Nucleus accumbens (tissue), 56 donors: ENCODE measurements around the gene APCDD1.
A peak's percentile ranks its signal among the peaks of the same experiment; 100 is the strongest.
"Not testable (repeated sequence)": the region's sequence is repeated elsewhere in the genome, so short reads cannot be mapped to it uniquely, and the experiment has no call there.

Experiments used
- DNase-seq, 56 donors: peaks; one replicate each; lab custom pipeline; 2025; lab: John Stamatoyannopoulos, UW

The APCDD1 gene

GRCh38 chr18:10485475-10485874 lies 31.0 kb downstream of the APCDD1 start:
- DNase-seq = no peak

DNA sequence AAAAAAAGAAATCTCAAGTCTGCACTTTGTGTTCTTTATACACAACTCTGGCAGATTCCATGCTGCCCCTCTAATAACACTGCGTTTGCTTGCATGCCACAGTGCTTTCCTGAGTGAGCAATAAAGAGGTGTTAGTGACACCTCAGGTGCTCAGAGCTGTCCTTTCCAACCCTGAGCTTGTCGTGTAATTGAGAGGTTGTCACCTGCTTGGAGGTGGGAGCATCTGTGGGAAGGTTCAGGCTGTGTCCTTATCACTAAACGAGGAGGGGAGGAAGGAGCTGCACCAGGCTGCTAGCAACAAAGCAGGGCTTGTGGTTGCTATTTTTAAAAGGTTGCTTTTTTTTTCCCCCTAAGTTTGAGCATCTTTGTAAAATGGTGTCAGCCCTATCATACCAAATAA lies 31.9 kb downstream of the APCDD1 start:
- DNase-seq = no peak

- DNase-seq = no peak
Observed at GRCh38 chr18:10487154-10487553, 32.7 kb downstream of the APCDD1 start.

GRCh38 chr18:10488017-10488416 lies 33.6 kb downstream of the APCDD1 start:
- DNase-seq = no peak

DNA sequence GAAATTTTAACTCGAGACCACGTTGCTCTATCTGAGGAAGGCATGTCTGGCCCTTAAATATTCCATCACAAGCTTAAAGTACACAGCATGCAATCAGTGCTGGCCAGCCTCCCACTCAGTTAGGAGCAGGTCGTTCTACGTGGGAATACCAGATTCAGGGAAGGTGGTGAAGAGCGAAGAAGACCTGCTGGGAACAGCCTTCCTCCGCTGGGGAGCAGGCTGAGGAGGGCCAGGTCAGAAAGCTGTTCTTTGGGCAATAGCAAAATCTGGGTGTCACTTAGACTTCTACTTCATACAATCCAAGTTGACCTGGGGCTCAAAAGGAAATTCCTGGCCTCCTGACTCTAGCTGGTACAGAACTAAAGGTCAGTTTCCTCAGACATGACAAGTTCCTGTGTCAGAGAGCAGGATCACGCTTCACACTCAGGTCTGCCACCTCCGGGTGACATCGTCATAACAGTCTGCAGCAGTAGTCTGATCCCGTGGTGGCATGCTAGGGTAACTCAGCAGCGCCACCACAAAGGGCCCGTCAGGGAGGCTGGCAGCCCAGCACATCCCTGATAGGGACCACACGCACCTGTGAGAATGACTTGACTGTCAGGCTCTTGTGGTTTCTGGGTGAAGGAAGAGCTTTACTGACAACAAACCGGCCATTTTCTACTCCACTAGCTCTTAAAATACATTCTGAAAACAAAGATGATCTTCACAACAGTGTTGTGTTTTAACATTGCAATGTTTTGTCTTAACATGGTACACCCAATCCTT lies 36.1 kb downstream of the APCDD1 start:
- DNase-seq = peak in 16 of 56 donors; percentile 17 to 64 (median 40)

DNA sequence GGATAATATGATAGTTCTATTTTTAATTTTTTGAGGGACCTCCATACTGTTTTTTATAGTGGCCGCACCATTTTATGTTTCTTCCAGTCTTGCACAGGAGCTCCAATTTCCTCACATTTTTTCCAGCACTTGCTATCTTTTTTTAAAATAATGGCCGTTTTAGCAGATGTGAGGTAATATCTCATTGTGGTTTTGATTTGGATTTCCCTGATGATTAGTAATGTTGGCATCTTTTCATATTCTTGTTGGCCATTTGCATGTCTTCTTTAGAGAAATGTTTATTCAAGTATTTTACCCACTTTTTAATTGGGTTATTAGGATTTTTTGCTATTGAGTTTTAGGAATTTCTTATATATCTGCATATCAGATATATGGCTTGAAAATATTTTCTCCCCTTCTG lies 41.5 kb downstream of the APCDD1 start:
- DNase-seq = no peak

GRCh38 chr18:10497206-10497749 lies 42.8 kb downstream of the APCDD1 start:
- DNase-seq = no peak

GRCh38 chr18:10499230-10499629 lies 44.8 kb downstream of the APCDD1 start:
- no peak for DNase-seq

- no peak for DNase-seq
Observed at GRCh38 chr18:10500038-10500437, 45.6 kb downstream of the APCDD1 start.

- no peak for DNase-seq
Observed at GRCh38 chr18:10504723-10505122, 50.3 kb downstream of the APCDD1 start.

DNA sequence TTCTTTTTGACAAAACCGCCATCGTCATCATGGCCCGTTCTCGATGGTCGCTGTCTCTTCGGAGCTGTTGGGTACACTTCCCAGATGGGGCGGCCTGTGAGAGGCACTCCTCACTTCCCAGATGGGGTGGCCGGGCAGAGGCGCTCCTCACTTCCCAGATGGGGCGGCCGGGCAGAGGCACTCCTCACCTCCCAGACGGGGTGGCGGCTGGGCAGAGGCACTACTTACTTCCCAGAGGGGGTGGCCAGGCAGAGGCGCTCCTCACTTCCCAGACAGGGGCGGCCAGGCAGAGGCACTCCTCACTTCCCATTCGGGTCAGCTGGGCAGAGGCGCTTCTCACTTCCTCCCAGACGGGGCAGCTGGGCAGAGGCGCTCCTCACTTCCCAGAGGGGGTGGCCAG lies 51.5 kb downstream of the APCDD1 start:
- not testable (repeated sequence) for DNase-seq

GRCh38 chr18:10508591-10508990 lies 54.2 kb downstream of the APCDD1 start:
- no peak for DNase-seq

- no peak for DNase-seq
Observed at GRCh38 chr18:10511236-10511635, 56.8 kb downstream of the APCDD1 start.

- peak in 5 of 56 donors; percentile 13 to 35 (median 18) for DNase-seq
Observed at GRCh38 chr18:10514082-10514481, 59.6 kb downstream of the APCDD1 start.

DNA sequence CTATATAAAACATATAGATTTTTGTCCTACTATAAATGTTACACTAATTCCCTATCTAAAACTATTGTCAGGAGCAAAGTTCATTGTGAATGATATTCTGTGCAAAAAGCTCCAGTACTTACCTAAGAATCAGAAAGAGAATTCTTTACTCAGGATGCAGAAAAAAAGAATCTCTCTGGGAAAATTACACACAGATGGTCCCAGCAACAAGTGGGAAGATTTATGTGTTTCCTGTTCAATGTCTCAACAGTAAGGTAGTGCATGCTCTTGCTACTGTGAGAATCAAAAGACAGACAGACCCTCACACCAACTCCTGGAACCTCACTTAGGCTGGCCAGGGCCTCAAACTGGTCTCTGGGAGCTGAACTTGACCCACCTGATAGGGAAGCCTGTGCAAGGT lies 60.2 kb downstream of the APCDD1 start:
- DNase-seq = no peak

DNA sequence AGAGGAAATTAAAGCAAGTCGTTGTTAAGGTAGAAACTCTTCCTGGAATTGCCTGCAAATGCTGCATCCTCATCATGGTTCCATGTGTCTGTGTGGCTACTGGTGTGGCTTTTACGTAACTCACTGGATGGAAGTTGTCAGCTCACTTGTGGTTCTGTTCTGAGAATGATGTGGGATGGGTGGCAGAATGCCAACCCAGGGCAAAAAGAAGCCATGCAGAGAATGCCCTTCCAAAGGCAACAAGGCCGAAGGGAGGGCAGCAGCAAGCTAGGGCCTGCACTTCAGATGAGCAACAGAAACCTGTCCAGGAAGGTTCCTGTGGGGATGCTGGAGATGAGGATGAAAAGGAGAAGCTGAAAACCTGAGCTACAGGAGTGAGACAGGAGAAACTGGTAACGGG lies 61.0 kb downstream of the APCDD1 start:
- DNase-seq = peak in 1 of 56 donors; percentile 26

DNA sequence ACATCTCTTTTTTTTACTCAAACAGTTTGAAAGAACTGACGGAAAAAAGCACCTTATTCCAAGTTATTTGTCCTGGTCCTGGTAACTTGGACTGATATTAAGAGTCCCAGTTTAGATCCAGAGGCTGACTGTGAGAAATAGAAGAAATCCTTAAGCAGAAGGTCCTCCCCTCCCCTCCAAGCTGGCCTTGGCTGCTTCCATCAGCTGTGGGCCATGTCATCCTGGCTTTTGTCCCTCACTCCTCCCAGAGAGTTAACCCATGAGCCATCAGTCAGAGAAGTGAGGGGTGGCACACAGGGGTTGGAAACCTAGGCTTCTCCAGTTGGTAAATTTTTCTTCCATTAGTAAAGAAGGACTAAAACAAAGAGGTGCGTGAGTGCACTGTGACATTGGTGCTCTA lies 61.6 kb downstream of the APCDD1 start:
- DNase-seq = no peak

GRCh38 chr18:10518595-10519255 lies 64.3 kb downstream of the APCDD1 start:
- DNase-seq = peak in 55 of 56 donors; percentile 12 to 84 (median 65)

DNA sequence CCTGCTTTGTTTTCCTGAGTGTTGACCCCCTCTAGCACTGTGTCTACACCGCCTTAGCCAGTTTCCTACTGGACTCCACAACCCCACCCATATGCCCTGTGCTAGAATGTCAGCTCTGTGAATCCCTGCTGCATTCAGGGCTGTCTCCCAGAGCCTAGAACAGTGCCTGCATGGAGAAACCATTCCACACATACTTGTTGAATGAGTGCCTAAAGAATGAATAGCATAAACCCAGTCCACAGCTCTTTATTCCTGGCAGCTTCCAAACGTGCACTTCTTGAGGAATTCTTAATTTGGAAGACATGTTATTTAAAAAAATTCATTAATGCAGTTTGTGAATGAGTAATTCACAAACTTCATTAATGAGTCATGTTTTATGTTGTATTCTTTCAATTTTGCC lies 64.9 kb downstream of the APCDD1 start:
- DNase-seq = no peak

DNA sequence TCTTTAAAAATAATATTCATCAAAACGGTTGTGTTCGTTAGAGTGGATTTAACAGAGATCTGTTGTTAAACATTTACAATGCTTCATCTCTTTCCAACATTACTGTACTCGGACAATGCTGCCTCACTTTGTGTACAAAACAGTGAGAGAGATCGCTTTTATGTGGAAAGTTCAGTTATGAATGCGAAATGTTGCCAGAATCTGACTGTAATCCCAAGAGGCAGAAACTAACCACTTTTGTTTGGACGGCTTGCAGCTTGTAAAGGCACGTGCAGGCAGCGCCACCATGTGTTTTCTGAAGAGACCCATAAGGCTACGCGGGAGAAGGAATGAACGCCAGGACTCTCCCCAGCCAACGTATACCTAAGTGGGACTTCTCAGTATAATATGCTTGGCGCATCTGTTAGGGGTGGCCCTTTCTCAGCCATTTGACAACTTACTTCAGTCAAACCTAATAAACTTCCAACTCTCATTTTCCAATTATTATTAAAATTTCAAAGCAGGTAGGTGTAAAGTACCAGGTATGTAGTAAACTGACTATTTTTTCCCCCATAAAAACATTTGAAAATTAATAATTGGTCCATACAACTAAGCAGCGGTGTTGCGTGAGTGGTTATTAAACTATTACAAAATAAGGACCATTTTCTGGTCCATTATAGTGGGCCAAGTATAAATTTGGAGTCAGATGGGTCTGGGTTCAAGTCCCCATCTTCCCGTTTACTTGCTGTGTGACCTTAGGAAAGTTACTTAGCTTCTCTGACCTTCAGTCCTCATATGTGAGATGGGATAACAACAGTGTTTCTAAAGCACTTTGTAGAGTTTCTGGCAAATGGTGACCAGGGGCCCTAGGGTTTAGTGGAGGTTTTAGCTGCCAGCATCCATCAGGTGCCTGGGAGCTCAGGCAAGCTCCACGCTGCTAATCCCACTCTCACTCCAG lies 65.8 kb downstream of the APCDD1 start:
- peak in 52 of 56 donors; percentile 18 to 90 (median 63) for DNase-seq

DNA sequence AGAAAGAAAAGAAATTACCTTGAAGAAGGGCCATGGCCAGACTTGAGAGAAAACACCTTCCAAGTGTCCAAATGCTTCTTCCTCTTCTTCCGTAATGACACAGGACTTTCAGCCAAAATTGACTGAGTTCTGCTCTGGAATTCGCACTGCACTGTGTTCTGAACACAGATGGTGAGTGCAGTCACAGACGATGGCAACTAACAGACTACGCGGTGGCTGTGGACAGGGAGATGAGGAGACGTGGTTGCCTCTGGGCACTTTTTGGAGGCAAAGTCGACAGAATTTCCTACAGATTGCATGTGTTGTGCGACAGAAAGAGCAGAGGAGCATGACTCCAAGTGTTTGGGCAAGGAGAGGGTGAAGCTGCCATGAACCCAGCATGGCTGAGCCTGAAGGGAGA lies 67.1 kb downstream of the APCDD1 start:
- no peak for DNase-seq
